IMR-90 (cell line): ENCODE results near the gene TTC21A. TPM values are rescaled to one million over a fixed set of nuclear protein-coding genes. Genes with fewer than 3 reads are reported as not detected.
A peak's percentile ranks its signal among the peaks of the same experiment; 100 is the strongest.

Experiments
- ATAC-seq: fragments of 200-7000 bp; cut with Tn5 transposase; 2 replicates; pipeline ENCODE4 v1.9.1; 2020; ENCODE audit warnings: low read depth, mild to moderate bottlenecking, moderate library complexity
- BruUV-seq: library from RNA; stranded (reverse); fragments of 400-500 nt; replicated peaks from 2 replicates; lab custom pipeline; 2021; lab: Mats Ljungman, UMichigan
- CTCF ChIA-PET: fragments of 300-600 bp; formaldehyde crosslinking; extraction: SDS; loops from one replicate; lab custom pipeline; 2021; ENCODE audit warnings: antibody characterized with exemption; lab: Yijun Ruan, JAX
- POLR2A ChIA-PET: fragments of 300-600 bp; sonication (Branson Sonifier 250); formaldehyde crosslinking; loops from one replicate; lab custom pipeline; 2022; ENCODE audit warnings: antibody characterized with exemption; ENCODE audit not compliant: unreplicated experiment; lab: Charles Lee
- DNase-seq: peaks from one replicate; pipeline ENCODE4 v3.0.0; 2013
- H2AFZ ChIP-seq: replicated peaks from 2 replicates; pipeline ENCODE3; 2013; ENCODE audit warnings: low read length, mild to moderate bottlenecking; ENCODE audit not compliant: poor library complexity
- H2AK5ac ChIP-seq: 2 replicates; pipeline ENCODE4 v1.6.1; 2013; ENCODE audit warnings: low read depth, low read length, inconsistent platforms
- H2AK9ac ChIP-seq: replicated peaks from 2 replicates; pipeline ENCODE3; 2013; ENCODE audit warnings: mild to moderate bottlenecking, low read depth, low read length, moderate library complexity; ENCODE audit not compliant: poor library complexity
- H2BK120ac ChIP-seq: 2 replicates; pipeline ENCODE4 v1.6.1; 2013; ENCODE audit warnings: low read depth, low read length, inconsistent platforms
- H2BK15ac ChIP-seq: 3 replicates; pipeline ENCODE4 v1.6.1; 2013; ENCODE audit warnings: low read depth, low read length, inconsistent platforms
- H2BK20ac ChIP-seq: 2 replicates; pipeline ENCODE4 v1.6.1; 2013; ENCODE audit warnings: low read depth, mild to moderate bottlenecking, inconsistent platforms, low read length, moderate library complexity
- H2BK5ac ChIP-seq: 2 replicates; pipeline ENCODE4 v1.6.1; 2013; ENCODE audit warnings: mild to moderate bottlenecking, low read depth, low read length, inconsistent platforms; ENCODE audit not compliant: poor library complexity, severe bottlenecking
- H3K14ac ChIP-seq: replicated peaks from 2 replicates; pipeline ENCODE4 v1.6.1; 2013; ENCODE audit warnings: low read depth, low read length, inconsistent platforms
- H3K18ac ChIP-seq: 2 replicates; pipeline ENCODE4 v1.6.1; 2013; ENCODE audit warnings: low read depth, low read length, control low read depth
- H3K23ac ChIP-seq: 2 replicates; pipeline ENCODE4 v1.6.1; 2013; ENCODE audit warnings: low read depth, low read length, inconsistent platforms
- H3K27ac ChIP-seq: 2 replicates; pipeline ENCODE4 v1.5.1; 2013; ENCODE audit warnings: mild to moderate bottlenecking, control low read depth, low read length; ENCODE audit not compliant: insufficient read depth
- H3K27me3 ChIP-seq: 2 replicates; pipeline ENCODE4 v1.6.1; 2013; ENCODE audit warnings: low read length; ENCODE audit not compliant: control insufficient read depth, insufficient read depth
- H3K36me3 ChIP-seq: 2 replicates; pipeline ENCODE4 v1.6.1; 2013; ENCODE audit warnings: low read length, mixed read lengths; ENCODE audit not compliant: control insufficient read depth, insufficient read depth
- H3K4ac ChIP-seq: 2 replicates; pipeline ENCODE4 v1.6.1; 2013; ENCODE audit warnings: low read depth, low read length, inconsistent platforms
- H3K4me1 ChIP-seq: 2 replicates; pipeline ENCODE4 v1.6.1; 2013; ENCODE audit warnings: low read length, mixed read lengths; ENCODE audit not compliant: control insufficient read depth, insufficient read depth
- H3K4me2 ChIP-seq: 2 replicates; pipeline ENCODE4 v1.6.1; 2013; ENCODE audit warnings: low read depth, mild to moderate bottlenecking, control low read depth, low read length, moderate library complexity
- H3K4me3 ChIP-seq: 2 replicates; pipeline ENCODE4 v1.5.1; 2013; ENCODE audit warnings: low read depth, mild to moderate bottlenecking, control low read depth, low read length, moderate library complexity; ENCODE audit not compliant: insufficient read depth
- H3K56ac ChIP-seq: 2 replicates; pipeline ENCODE4 v1.6.1; 2013; ENCODE audit warnings: low read length, inconsistent platforms; ENCODE audit not compliant: insufficient read depth; ENCODE audit errors: extremely low read depth
- H3K79me1 ChIP-seq, 2 experiments: 2 replicates each; pipeline ENCODE4 v1.6.1; 2013; ENCODE audit warnings: low read length in 2 of 2, inconsistent platforms in 1 of 2, low read depth in 1 of 2
- H3K9ac ChIP-seq: 2 replicates; pipeline ENCODE4 v1.6.1; 2013; ENCODE audit warnings: low read depth, low read length, control low read depth
- H3K9me1 ChIP-seq: 2 replicates; pipeline ENCODE4 v1.6.1; 2013; ENCODE audit warnings: low read length, inconsistent platforms; ENCODE audit not compliant: insufficient read depth
- H3K9me3 ChIP-seq: 2 replicates; pipeline ENCODE4 v1.6.1; 2013; ENCODE audit warnings: low read length; ENCODE audit not compliant: control insufficient read depth, insufficient read depth
- H4K20me1 ChIP-seq: 2 replicates; pipeline ENCODE4 v1.6.1; 2013; ENCODE audit warnings: low read length, inconsistent platforms; ENCODE audit not compliant: insufficient read depth
- H4K5ac ChIP-seq: 2 replicates; pipeline ENCODE4 v1.6.1; 2013; ENCODE audit warnings: mild to moderate bottlenecking, low read depth, low read length, control low read depth
- H4K8ac ChIP-seq, 2 experiments: 2 replicates each; pipeline ENCODE4 v1.6.1; 2013; ENCODE audit warnings: low read depth in 2 of 2, low read length in 2 of 2, control low read depth in 1 of 2, inconsistent platforms in 1 of 2
- H4K91ac ChIP-seq: 2 replicates; pipeline ENCODE4 v1.6.1; 2013; ENCODE audit warnings: low read depth, low read length, inconsistent platforms; ENCODE audit not compliant: insufficient read depth
- BHLHE40 ChIP-seq: fragments of 150-350 bp; IDR thresholded peaks from 2 replicates; pipeline ENCODE4 v1.6.1; 2016; ENCODE audit warnings: mild to moderate bottlenecking, low read depth, low read length
- CEBPB ChIP-seq: IDR thresholded peaks from 2 replicates; pipeline ENCODE4 v1.6.1; 2012; ENCODE audit warnings: low read depth, low read length, improper control_type of control experiment
- CHD1 ChIP-seq: IDR thresholded peaks from 2 replicates; pipeline ENCODE4 v1.6.1; 2012; ENCODE audit warnings: low read depth, low read length, improper control_type of control experiment
- ELK1 ChIP-seq: fragments of 150-350 bp; IDR thresholded peaks from 2 replicates; pipeline ENCODE4 v1.6.1; 2016; ENCODE audit warnings: low read depth, mild to moderate bottlenecking, low read length, moderate library complexity, borderline replicate concordance
- FOS ChIP-seq: fragments of 150-350 bp; IDR thresholded peaks from 2 replicates; pipeline ENCODE4 v1.6.1; 2016; ENCODE audit warnings: low read depth, low read length
- MAFK ChIP-seq: IDR thresholded peaks from 2 replicates; pipeline ENCODE4 v1.6.1; 2012; ENCODE audit warnings: low read depth, low read length, improper control_type of control experiment
- MAZ ChIP-seq: IDR thresholded peaks from 2 replicates; pipeline ENCODE4 v1.6.1; 2012; ENCODE audit warnings: low read depth, mild to moderate bottlenecking, low read length, improper control_type of control experiment, moderate library complexity, borderline replicate concordance
- MXI1 ChIP-seq: IDR thresholded peaks from 2 replicates; pipeline ENCODE4 v1.6.1; 2012; ENCODE audit warnings: low read depth, mild to moderate bottlenecking, low read length, moderate library complexity, borderline replicate concordance
- NFE2L2 ChIP-seq: fragments of 150-350 bp; IDR thresholded peaks from 2 replicates; pipeline ENCODE4 v1.6.1; 2016; ENCODE audit warnings: low read depth, mild to moderate bottlenecking, low read length
- POLR2A ChIP-seq: IDR thresholded peaks from 2 replicates; pipeline ENCODE4 v1.6.1; 2012; ENCODE audit warnings: mild to moderate bottlenecking, low read depth, low read length
- RAD21 ChIP-seq: IDR thresholded peaks from 2 replicates; pipeline ENCODE4 v1.6.1; 2012; ENCODE audit warnings: low read length, improper control_type of control experiment
- RCOR1 ChIP-seq: IDR thresholded peaks from 2 replicates; pipeline ENCODE4 v1.6.1; 2012; ENCODE audit warnings: mild to moderate bottlenecking, low read length, improper control_type of control experiment; ENCODE audit not compliant: insufficient replicate concordance
- RFX5 ChIP-seq: IDR thresholded peaks from 2 replicates; pipeline ENCODE4 v1.8.0; 2012; ENCODE audit warnings: low read depth, mild to moderate bottlenecking, low read length, moderate library complexity
- SMC3 ChIP-seq: fragments of 150-350 bp; IDR thresholded peaks from 2 replicates; pipeline ENCODE4 v1.6.1; 2016; ENCODE audit warnings: low read depth, mild to moderate bottlenecking, antibody characterized with exemption, low read length, moderate library complexity
- WGBS, 2 experiments: methylation state at CpG; one replicate each; pipeline versions ENCODE4 v1.1.5 to v1.1.7; 2013; ENCODE audit warnings: missing lambda C conversion rate in 2 of 2; ENCODE audit not compliant: insufficient read length in 1 of 2; ENCODE audit errors: extremely low coverage in 2 of 2; 5-methylcytosine and 5-hydroxymethylcytosine counted together
- dilution Hi-C: fragments of 300-500 bp; cut with HindIII; formaldehyde crosslinking; loops from one replicate; pipeline ENCODE4 v1.14.3; 2018; ENCODE audit warnings: low sequenced_read_pairs; ENCODE audit not compliant: unreplicated experiment
- in situ Hi-C: fragments of 300-500 bp; cut with MboI; formaldehyde crosslinking; loops from 3 replicates; pipeline ENCODE4 v1.14.3; 2019; ENCODE audit warnings: low sequenced_read_pairs, inconsistent platforms, mixed read lengths
- intact Hi-C: fragments of 100-400 bp; cut with micrococcal nuclease; formaldehyde crosslinking; loops from 2 replicates; pipeline ENCODE4 v1.10.0; 2022
- polyA plus RNA-seq, 3 experiments: library from polyadenylated mRNA; depleted of rRNA; stranded (reverse); fragments of >200 nt; gene quantifications; 2 replicates each; pipeline ENCODE4 v1.2.3, GENCODE V29; 2012; ENCODE audit warnings: low replicate concordance in 1 of 3
- total RNA-seq: library from RNA; depleted of rRNA; stranded (reverse); fragments of >200 nt; gene quantifications from 2 replicates; pipeline ENCODE4 v1.2.3, GENCODE V29; 2012
- TF ChIP-seq, protein P1 (sequence below): conservative IDR thresholded peaks from 2 replicates; pipeline ENCODE4 v1.5.1; 2012; ENCODE audit warnings: mild to moderate bottlenecking, low read depth, low read length, improper control_type of control experiment
- TF ChIP-seq, protein P2 (sequence below): fragments of 150-350 bp; IDR thresholded peaks from 2 replicates; pipeline ENCODE4 v1.6.1; 2017; ENCODE audit warnings: mild to moderate bottlenecking, antibody characterized with exemption, low read length, low read depth

The TTC21A gene
- total and polyA plus RNA-seq, 2 of the 4 experiments (the other 2 are of a cell fraction), result 0.90 to 1.8 TPM

GRCh38 chr3:39138804-39139415 is 31.4 kb downstream of the TTC21A start:
- DNase-seq (peak; percentile 47), ATAC-seq (peak; percentile 41)
- Histone ChIP-seq H2BK5ac (no peak overlapping the region), H4K20me1 (peaks cover 60% of the 10 kb centered on the region), H2BK15ac (no peak overlapping the region), H3K4ac (no peak overlapping the region), H3K4me1 (peaks cover 23% of the 10 kb centered on the region), H3K18ac (no peak overlapping the region), H2AK5ac (no peak overlapping the region), H3K27me3 (no peaks in the 10 kb centered on the region), H2BK20ac (no peak overlapping the region), H3K79me1 (peaks cover 6 to 53% of the 10 kb centered on the region in 2 experiments), H3K14ac (no peak overlapping the region), H3K4me2 (no peak overlapping the region), H4K5ac (no peak overlapping the region), H2BK120ac (no peak overlapping the region), H3K27ac (no peak overlapping the region), H2AFZ (no peak overlapping the region), H3K9ac (no peak overlapping the region), H4K8ac (no peak overlapping the region), H3K4me3 (no peak overlapping the region), H3K56ac (no peak overlapping the region), H3K9me1 (peaks cover 25% of the 10 kb centered on the region), H3K36me3 (peaks cover 29% of the 10 kb centered on the region), H3K23ac (no peak overlapping the region), H4K91ac (no peak overlapping the region), H3K9me3 (no peaks in the 10 kb centered on the region), H2AK9ac (no peak overlapping the region)
- WGBS, 2 experiments, result no CpG with 5 or more reads among the region's 7 CpGs
- TF ChIP-seq MAZ, result no peak
- no peak for TF ChIP-seq SMC3
- TF ChIP-seq ELK1, result no peak
- no peak for TF ChIP-seq BHLHE40
- no peak for TF ChIP-seq RFX5
- TF ChIP-seq POLR2A, result no peak; the same call in 1 of the 2 replicates
- TF ChIP-seq RAD21, result no peak
- no peak for TF ChIP-seq CHD1
- no peak for TF ChIP-seq CEBPB
- no peak for TF ChIP-seq MAFK
- TF ChIP-seq RCOR1, result no peak
- TF ChIP-seq, protein P1, sequence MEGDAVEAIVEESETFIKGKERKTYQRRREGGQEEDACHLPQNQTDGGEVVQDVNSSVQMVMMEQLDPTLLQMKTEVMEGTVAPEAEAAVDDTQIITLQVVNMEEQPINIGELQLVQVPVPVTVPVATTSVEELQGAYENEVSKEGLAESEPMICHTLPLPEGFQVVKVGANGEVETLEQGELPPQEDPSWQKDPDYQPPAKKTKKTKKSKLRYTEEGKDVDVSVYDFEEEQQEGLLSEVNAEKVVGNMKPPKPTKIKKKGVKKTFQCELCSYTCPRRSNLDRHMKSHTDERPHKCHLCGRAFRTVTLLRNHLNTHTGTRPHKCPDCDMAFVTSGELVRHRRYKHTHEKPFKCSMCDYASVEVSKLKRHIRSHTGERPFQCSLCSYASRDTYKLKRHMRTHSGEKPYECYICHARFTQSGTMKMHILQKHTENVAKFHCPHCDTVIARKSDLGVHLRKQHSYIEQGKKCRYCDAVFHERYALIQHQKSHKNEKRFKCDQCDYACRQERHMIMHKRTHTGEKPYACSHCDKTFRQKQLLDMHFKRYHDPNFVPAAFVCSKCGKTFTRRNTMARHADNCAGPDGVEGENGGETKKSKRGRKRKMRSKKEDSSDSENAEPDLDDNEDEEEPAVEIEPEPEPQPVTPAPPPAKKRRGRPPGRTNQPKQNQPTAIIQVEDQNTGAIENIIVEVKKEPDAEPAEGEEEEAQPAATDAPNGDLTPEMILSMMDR, result no peak
- no peak for TF ChIP-seq MXI1
- no peak for TF ChIP-seq NFE2L2
- no peak for TF ChIP-seq FOS
- TF ChIP-seq, protein P2, sequence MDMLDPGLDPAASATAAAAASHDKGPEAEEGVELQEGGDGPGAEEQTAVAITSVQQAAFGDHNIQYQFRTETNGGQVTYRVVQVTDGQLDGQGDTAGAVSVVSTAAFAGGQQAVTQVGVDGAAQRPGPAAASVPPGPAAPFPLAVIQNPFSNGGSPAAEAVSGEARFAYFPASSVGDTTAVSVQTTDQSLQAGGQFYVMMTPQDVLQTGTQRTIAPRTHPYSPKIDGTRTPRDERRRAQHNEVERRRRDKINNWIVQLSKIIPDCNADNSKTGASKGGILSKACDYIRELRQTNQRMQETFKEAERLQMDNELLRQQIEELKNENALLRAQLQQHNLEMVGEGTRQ, result no peak
- ChIA-PET POLR2A (no interaction called here), CTCF (interaction anchor here (1.1 kb wide), 1 partner anchor 149 kb away, joined by 4 read pairs; no protein-coding TSS in a partner anchor)
- intact Hi-C loops (no loop called here), dilution Hi-C loops (no loop called here), in situ Hi-C loops (no loop called here)
- BruUV-seq, result no TSS peak
